HG02763 (cell line): ENCODE measurements around the gene VWC2.

Source experiments
- ATAC-seq: cut with Tn5 transposase; IDR thresholded peaks from one replicate; pipeline ENCODE4 v1.9.1; 2021; ENCODE audit warnings: mild to moderate bottlenecking, moderate library complexity; ENCODE audit not compliant: unreplicated experiment

VWC2 gene

DNA sequence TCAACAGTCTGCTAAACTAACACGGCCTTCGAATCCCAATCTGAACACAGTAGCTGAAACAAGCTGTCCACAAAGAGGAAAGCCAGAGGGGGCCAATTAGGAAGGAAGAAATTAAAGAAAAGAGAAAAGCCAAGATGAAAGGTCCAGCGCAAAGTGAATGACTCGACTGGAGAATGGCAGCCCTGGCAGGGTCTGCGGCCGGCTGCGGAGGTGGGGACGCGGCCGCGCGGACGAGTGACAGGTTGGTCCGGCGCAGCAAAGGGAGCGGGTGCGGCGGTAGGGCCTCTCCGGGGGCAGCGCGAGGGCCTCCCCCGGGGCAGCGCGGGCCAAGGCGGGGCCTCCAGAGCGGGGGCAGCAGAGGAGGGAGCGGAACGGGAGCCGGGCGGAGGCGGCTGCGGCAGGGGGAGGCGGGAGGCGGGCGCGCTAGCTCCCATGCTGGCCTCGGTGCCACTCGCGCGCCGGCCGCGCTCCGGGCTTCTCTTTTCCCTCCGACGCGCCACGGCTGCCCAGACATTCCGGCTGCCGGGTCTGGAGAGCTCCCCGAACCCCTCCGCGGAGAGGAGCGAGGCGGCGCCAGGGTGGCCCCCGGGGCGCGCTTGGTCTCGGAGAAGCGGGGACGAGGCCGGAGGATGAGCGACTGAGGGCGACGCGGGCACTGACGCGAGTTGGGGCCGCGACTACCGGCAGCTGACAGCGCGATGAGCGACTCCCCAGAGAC, at the start of gene VWC2:
VWC2 (plus strand) TSS at position 421 of the 718 bp plus-strand sequence. CDS start 1,798 bp downstream, outside the sequence.
- ATAC-seq, result no peak

DNA sequence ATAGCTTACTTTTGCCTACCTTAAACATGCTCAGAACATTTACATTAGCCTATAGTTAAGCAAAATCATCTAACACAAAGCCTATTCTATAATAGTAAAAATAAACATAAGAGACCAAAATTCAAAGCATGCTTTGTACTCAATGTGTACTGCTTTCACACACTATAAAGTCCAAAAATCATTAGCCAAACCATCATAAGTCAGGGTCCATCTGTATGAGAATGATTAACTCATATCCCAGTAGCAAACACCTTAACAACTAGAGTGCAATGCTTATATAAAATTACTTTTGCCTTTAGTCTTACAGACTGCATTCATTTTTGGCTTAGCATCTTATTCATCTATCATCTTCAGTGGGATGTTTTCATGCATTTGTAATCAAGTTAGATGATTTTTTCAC, 49.4 kb upstream of the VWC2 start:
- ATAC-seq, result no peak

DNA sequence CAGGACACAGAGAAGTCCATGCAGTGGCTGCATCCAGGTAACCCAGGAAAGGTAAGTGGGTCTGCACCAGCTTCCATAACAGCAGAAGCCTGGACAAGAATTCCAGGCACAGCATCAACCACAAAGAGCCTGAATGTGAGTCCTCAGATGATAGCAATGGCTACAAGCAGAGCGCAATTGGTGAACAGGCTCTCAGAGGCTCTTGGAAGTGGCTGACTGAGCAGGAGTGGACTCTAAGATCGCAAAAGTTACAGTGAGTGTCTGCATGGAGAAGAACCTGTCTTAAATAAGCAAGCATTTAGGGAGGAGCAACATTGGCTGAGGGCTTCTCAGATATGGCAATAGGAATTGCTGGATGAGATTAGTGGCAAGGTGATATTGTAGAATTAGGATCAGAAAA, 41.6 kb upstream of the VWC2 start:
- ATAC-seq, result no peak

DNA sequence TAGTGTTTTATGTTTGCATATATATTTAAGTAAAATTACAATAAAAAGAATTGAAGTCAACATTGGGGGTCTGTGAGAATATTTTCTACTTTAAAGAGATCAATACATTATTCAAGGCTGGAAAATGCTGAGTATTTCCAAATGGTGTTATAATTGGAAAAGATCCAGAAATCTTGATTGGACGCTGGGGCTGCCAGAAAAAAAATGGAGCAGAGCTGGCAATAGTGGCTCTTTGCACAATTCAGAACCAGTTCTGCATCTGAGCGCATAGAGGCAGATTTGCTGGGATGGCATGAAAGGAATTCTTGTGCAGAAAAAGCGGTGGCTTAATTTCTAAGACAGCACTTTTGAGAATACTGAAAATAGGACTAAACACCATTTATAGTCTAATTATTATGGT, 10.8 kb upstream of the VWC2 start:
- no peak for ATAC-seq

DNA sequence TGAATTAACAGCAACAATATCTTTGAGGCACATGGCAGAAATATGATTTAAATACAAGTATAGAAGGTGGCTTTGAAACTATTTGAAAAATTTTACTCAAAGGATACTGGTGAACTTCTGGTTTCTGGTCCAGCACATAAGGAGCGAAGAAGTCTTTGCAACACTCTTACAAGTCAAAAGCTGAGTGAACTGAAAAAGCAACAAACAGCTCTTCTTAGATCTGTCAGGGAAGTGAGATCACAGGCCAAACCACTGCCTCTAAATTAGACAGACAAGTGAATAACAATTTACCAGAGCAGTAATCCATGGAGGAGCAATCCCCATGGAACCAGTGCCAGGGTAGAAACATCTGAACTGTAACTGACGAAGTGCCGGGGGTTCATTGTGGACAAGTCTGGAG, 9.6 kb upstream of the VWC2 start:
- no peak for ATAC-seq

DNA sequence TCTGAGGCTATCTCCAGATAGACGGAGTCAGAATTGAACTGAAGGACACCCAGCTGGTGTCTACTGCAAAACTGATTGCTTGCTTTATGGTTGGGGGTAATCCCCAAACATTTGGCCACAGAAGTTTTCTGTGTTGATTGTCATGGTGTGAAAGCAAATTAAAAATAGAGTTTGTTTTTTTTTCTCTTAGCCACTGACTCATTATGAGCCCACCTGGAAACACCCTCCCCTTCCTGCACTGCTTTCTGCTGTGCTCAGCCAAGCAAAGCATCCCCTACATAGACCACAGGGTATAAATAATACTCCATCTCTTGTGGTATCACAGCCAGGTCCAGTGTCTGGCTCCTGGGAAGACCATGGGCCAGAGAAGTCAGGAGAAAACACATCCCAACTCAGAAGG, 6.5 kb upstream of the VWC2 start:
- peak; percentile 80 for ATAC-seq

DNA sequence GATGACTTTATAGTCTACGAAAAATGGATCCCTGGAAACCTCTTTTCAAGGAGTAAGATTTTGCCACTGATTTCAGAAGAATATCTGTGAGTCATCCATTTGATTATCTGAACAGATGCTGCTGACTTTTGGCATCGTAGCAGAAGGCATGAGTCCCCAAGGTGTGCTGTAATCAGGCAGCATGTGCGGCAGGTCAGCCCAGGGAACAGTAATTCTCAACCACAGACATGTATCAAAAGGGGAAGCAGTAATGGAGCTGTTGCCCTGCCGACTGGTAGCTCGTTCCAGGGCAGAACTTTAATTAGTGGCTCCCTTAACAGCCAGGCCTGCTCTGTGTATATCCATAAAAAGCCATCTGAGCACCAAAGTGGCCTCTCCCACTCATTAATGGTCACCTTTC, 5.7 kb upstream of the VWC2 start:
- no peak for ATAC-seq

DNA sequence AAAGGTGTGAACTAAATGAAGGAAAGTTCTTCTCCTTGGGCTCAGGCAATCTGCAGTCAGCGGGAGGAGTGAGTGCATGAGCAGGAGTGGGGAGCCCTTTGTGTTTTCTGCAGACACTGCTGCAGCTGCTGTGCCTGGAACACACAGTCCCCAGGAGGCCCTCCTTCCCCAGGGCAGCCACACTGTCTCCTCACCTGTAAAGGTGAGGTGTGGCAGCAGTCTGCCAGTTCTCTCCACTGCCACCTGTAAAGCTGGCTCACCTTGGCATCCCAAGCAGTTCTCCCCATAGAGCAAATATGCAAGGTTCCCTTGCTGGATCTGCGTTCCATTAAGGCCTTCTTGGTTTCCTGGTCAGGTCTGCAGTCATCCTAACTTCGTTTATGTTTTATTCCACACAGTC, 5.2 kb upstream of the VWC2 start:
- ATAC-seq, result no peak

DNA sequence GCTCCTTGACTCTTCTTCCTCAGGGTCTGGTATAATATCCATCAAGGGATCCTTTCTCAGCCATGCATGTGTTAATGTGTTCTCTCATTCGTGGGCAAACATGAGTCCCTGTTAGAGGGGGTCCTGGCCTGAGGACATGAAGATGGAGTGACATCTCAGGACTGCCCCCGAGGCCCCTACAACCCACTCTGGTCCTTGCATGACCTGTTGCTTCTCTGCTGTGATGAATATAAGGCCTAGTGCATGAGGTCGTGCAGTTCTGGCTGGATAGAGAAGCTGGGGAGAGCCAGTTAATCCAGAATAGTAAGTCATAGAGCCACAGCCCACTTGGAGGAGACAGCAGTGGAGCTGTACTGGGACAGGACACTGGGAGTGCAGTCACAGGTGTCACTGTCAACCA, 4.6 kb upstream of the VWC2 start:
- ATAC-seq, result no peak

DNA sequence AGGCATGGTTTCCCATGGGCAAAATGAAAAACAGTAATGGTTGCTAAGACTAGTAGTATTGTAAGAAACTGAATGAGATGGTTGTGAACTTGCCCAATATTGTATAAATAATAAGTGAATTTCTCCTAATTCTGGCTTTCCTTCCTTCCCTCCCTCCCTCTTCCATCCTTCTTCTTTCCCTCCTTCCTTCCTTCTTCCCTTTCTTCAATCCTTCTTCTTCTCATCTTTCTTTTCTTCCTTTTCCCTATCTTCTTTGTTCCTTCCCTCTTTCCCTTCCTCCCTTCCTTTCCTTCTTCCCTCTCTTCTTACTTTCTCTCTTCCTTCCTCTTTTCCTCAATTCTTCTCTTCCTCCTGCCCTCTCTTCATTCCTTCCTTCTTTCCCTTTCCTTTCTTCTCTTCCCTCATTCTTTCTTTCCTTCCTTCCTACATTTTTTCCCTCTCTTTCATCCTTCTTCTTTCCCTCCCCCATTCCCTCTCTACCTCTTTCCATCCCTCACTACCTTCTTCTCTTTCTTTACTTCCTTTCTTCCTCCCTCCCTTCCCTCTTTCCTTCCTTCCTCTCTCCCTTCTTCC, 4.1 kb upstream of the VWC2 start:
- no peak for ATAC-seq

DNA sequence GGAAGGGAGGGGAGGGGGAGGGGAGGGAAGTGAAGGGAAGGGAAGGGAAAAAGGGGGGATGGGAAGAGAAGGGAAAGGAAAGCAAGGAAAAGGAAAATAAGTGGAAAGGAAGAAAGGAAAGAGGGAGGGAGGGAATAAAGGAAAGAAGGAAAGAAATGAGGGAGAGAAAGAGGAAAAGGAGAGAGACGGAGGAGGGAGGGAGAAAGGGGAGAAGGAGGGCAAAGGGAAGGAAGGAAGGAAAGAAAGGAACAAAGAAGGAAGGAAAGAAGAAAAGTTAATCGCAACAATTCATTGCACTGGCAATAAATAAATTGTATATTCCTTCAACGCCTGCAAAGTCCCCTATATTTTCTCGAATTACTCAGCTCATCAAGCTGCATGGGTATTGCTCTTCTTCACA, 2.6 kb upstream of the VWC2 start:
- no peak for ATAC-seq

DNA sequence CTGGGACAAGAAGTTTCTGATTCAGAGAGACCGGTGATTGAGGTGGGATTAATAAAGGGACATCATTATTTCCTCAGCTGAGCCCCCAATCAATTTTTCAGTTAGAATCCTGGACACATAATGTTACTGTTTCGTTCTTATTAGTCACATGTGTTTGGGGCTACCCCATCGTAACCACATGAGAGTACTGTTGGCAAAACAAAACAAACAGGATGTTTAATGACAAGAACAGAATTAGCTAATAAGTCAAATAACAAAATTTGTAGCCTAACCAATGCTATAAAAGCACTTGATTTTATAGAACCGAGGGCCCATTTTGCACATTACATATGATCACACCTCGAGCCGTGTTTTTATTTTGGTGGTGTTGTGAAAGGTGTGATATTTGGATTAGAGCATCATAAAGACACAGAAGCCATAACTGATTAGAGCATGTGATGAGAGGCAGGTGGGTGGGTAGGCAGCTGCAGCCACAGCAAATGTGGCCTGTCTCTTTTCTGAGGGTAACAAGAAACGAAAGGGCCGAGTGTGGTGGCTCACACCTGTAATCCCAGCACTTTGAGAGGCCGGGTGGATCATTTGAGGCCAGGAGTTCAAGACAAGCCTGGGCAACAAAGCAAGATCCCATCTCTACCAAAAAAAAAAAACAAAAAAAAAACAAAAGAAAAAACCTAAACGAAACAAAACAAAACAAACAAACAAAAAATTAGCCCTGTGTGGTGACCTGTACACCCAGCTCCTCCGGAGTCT, 1.8 kb upstream of the VWC2 start:
- peak; percentile 40 for ATAC-seq

DNA sequence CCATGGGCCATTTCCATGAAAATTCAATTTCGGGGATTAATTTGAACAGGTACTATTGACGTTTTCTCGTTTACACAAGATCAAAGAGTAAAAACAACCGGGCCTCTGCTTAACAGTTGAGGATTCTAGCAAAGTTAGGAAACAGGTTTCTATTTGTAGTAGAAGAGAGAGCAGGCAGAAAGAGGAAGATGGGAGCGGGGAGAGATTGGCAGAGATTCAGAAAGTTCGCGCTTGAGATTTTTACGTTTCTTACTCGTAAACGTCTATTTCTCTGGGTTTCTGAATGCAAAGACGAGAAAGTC, 571 bp upstream of the VWC2 start:
- ATAC-seq, result no peak

DNA sequence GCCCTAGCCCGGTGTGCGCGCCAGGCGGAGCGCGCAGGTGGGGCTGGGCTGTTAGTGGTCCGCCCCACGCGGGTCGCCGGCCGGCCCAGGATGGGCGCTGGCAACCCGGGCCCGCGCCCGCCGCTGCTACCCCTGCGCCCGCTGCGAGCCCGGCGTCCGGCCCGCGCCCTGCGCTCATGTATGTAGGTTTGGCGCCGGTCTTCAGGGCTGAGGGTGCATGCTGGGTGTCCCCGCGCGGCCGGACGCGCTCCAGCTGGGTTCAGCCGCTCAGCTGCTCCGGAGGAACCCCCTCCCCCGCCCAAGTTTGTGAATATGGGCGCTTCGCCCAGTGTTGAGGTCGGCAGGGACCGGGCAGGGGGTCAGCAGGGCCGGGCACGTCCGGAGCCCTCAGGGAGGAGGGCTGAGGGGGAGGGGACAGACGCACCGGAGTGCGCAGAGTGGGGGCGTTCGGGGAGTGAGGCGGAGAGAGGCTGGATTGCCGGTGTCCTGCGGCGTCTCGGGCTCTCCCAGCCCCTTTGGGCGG, 559 bp downstream of the VWC2 start:
- ATAC-seq, result no peak

DNA sequence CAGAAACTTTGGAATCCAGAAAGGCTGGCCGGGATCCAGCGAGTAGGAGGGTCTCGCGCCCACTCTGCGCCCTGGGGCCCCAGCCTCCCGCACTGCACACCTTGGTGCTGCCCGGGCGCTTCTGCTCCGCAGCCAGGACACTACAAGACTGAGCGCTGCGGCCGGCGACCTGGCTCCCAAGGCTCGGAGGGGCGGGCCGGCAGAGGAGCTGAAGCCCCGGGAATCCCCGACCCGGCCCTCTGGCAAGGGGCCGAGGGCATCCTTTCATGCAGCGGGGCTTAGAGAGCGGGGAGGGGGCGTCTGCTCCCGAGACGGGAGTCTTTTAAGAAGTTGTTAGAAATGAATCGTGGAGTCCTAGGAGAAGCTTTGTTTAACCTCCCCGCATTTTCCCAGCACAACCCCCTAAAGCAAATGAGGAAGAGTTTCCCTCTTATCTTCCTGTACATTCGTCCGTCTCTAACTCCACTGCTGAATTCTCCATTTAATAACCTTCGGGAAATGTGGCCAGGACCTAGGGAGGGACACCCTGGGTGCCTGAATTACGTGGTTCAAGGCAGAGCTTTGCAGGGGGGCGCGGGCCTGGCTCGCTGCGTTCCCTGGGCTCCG, 1.1 kb downstream of the VWC2 start:
- ATAC-seq, result no peak

DNA sequence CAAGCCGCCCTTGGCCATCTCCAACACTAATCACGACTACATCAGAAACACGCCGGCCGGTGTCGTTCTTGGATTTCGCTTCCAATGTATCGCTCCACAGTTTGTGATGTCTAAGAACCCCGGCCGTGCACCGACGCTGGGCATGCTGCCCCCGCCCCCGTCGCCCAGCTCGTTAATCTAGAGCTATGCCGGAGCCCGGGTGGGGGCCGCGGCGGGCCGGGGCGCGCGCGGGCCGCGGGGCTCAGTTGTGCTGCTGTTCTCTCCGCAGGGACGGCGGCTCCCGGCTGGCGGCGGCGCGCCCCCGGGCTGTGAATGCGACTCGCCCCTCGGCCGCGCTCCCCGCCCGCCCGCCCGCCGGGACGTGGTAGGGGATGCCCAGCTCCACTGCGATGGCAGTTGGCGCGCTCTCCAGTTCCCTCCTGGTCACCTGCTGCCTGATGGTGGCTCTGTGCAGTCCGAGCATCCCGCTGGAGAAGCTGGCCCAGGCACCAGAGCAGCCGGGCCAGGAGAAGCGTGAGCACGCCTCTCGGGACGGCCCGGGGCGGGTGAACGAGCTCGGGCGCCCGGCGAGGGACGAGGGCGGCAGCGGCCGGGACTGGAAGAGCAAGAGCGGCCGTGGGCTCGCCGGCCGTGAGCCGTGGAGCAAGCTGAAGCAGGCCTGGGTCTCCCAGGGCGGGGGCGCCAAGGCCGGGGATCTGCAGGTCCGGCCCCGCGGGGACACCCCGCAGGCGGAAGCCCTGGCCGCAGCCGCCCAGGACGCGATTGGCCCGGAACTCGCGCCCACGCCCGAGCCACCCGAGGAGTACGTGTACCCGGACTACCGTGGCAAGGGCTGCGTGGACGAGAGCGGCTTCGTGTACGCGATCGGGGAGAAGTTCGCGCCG, 1.9 kb downstream of the VWC2 start:
- no peak for ATAC-seq

DNA sequence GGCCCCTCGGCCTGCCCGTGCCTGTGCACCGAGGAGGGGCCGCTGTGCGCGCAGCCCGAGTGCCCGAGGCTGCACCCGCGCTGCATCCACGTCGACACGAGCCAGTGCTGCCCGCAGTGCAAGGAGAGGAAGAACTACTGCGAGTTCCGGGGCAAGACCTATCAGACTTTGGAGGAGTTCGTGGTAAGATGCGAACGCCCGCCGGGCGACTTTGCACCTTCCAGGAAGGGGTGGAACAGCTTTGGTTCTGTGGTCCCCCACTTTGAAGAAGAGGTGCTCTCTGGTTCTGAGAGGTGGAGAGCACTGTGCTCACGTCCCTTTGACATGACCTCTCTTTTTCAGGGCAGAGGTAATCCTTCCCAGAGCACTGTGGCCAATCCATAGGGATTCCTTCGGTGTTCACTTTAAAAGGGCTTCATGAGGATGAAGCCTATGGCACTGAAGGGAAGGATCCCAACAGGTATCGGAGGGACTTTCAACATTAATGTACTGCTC, 2.6 kb downstream of the VWC2 start:
- ATAC-seq, result no peak

DNA sequence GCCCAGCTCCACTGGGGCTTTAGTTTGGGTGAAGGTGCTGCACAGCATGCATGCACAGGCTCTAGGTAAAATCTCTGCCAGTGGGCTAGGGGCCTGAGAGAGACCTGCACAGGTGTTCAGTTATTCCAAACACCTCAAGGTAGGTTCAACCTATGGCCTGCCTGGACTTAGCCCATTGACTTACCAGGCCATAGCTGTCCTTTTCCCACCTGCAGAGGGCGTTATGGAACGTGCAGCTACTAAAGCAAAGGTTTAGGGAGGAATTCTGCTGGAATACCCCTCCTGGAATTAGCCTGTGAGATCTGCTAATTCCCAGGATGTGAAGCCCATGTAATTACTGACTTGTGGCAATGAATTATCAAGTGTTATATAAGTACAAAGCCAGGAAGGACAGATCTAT, 3.6 kb downstream of the VWC2 start:
- no peak for ATAC-seq

DNA sequence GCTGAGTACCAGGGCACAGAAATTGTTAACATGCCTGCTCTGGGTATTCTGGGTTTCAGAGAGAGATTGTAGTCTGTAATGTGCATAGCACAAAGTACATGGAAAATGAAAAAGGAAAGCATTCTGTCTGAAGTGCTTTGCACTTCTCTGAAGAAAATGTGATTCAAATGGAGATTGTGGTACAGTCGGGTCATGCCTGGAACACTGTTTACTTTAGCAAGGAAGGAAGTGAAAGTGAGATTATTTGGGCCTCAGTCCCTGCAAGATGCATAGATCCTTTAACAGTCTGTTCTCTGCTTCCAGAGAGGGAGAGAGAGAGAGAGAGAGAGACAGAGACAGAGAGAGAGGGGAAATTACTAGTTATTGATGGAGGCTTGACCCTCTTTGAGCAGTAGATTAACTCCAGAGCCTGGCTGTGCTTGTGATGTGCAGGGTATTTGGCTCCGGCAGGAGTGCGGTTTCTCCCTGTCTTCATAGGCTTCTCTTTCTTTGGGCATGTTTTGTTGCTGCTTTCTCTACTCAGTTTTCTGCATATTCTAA, 5.4 kb downstream of the VWC2 start:
- ATAC-seq, result no peak

DNA sequence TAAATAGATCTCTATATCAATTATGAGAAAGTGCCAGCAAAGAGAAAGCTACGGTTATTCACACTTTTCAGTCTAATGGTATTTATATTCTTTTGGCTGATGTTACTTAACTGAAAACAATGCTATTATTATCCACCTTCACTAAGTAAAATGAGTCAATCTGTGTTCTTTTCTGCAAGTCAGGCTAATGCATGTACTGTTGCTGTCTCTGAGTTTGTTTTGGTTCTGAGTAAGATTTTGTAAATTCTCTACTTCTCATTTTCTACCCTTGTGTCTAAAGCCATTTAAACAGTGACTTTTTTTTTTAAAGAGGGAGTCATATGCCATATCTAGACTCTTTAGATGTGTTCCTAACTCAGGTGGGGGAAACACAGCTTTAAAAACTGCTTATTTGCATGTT, 7.5 kb downstream of the VWC2 start:
- no peak for ATAC-seq
